NK-92 (cell line): ENCODE results near the gene TMIE.

Experiments
- DNase-seq: peaks from one replicate; lab custom pipeline; 2025; ENCODE audit not compliant: unreplicated experiment; lab: John Stamatoyannopoulos, UW

The TMIE gene

GRCh38 chr3:46701181-46701939 lies at the start of gene TMIE:
Gene TMIE (plus strand): TSS chr3:46701392. CDS start chr3:46701488, 96 bp downstream.
- no peak for DNase-seq

- no peak for DNase-seq
These were observed 45.9 kb upstream of the TMIE start for GRCh38 chr3:46655271-46655670.

- no peak for DNase-seq
These were observed 44.2 kb upstream of the TMIE start for GRCh38 chr3:46656778-46657556.

GRCh38 chr3:46659285-46659684 lies 41.9 kb upstream of the TMIE start:
- no peak for DNase-seq

- DNase-seq, result no peak
These were observed 41.2 kb upstream of the TMIE start for GRCh38 chr3:46660003-46660402.

- DNase-seq, result no peak
These were observed 40.4 kb upstream of the TMIE start for GRCh38 chr3:46660543-46661523.

- no peak for DNase-seq
These were observed 39.1 kb upstream of the TMIE start for GRCh38 chr3:46661776-46662766.

- DNase-seq, result no peak
These were observed 38.2 kb upstream of the TMIE start for GRCh38 chr3:46662771-46663551.

- no peak for DNase-seq
These were observed 37.5 kb upstream of the TMIE start for GRCh38 chr3:46663591-46664135.

GRCh38 chr3:46664188-46664970 lies 36.8 kb upstream of the TMIE start:
- no peak for DNase-seq

GRCh38 chr3:46664971-46665762 lies 36.0 kb upstream of the TMIE start:
- DNase-seq, result no peak

GRCh38 chr3:46665763-46666452 lies 35.3 kb upstream of the TMIE start:
- DNase-seq, result no peak

- DNase-seq, result no peak
These were observed 34.7 kb upstream of the TMIE start for GRCh38 chr3:46666453-46666845.

GRCh38 chr3:46667061-46667621 lies 34.1 kb upstream of the TMIE start:
- DNase-seq, result no peak

- no peak for DNase-seq
These were observed 33.5 kb upstream of the TMIE start for GRCh38 chr3:46667657-46668056.

GRCh38 chr3:46668116-46668515 lies 33.1 kb upstream of the TMIE start:
- no peak for DNase-seq
